Omental fat pad (tissue), 4 donors: ENCODE results near the gene RHBDF2. TPM values are rescaled to one million over a fixed set of nuclear protein-coding genes. Genes with fewer than 3 reads are reported as not detected.

ENCODE experiments used
- ATAC-seq: fragments of 150-250 bp; one replicate; pipeline ENCODE4 v1.9.1; 2016; ENCODE audit warnings: mild to moderate bottlenecking, moderate library complexity; ENCODE audit not compliant: low FRiP score
- DNase-seq: peaks from one replicate; pipeline ENCODE4 v3.0.0-alpha.2; 2019; ENCODE audit warnings: low spot score
- total RNA-seq, 4 donors: library from RNA; depleted of rRNA; stranded (reverse); fragments of >200 nt; gene quantifications; one replicate each; pipeline ENCODE4 v1.1.0, GENCODE V29; 2016
- TF ChIP-seq, protein P1 (sequence below), 3 donors: fragments of 450-650 bp; IDR thresholded peaks; one replicate each; pipeline ENCODE4 v1.5.1; 2016 to 2017; ENCODE audit warnings: antibody characterized with exemption in 3 of 3, mild to moderate bottlenecking in 3 of 3, moderate library complexity in 2 of 3

Gene RHBDF2
- total RNA-seq, 4 donors from 2014 or later = 29.9 to 77.9 (median 56.7) TPM

DNA sequence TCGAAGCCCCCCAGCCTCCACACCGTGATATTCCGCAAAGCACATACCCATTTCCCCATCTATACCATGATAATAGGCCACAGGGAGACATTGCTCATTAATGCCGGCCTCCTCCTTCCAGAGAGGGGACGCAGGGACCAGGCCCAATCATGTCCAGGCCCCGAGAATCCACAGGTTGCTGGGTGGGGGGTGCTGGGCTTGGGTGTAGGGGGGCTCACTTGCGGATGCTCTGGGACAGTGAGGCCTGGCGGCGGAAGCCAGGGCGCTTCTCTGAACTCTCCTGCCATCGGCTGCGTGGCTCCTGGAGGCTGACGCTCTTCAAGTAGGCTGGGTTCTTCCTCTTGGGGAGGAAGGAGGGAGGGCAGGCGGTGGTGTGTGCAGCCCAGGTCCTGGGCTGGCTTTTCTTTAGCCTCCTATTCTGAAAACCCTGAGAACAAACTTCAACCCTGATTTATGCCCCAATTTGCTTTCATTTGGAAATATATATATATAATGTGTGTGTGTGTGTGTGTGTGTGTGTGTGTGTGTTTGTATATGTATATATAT is 21.6 kb downstream of the RHBDF2 start:
- TF ChIP-seq, protein P1, sequence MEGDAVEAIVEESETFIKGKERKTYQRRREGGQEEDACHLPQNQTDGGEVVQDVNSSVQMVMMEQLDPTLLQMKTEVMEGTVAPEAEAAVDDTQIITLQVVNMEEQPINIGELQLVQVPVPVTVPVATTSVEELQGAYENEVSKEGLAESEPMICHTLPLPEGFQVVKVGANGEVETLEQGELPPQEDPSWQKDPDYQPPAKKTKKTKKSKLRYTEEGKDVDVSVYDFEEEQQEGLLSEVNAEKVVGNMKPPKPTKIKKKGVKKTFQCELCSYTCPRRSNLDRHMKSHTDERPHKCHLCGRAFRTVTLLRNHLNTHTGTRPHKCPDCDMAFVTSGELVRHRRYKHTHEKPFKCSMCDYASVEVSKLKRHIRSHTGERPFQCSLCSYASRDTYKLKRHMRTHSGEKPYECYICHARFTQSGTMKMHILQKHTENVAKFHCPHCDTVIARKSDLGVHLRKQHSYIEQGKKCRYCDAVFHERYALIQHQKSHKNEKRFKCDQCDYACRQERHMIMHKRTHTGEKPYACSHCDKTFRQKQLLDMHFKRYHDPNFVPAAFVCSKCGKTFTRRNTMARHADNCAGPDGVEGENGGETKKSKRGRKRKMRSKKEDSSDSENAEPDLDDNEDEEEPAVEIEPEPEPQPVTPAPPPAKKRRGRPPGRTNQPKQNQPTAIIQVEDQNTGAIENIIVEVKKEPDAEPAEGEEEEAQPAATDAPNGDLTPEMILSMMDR (IDR thresholded peaks at IDR 0.05) = no peak
- ATAC-seq = no peak
- no peak for DNase-seq

DNA sequence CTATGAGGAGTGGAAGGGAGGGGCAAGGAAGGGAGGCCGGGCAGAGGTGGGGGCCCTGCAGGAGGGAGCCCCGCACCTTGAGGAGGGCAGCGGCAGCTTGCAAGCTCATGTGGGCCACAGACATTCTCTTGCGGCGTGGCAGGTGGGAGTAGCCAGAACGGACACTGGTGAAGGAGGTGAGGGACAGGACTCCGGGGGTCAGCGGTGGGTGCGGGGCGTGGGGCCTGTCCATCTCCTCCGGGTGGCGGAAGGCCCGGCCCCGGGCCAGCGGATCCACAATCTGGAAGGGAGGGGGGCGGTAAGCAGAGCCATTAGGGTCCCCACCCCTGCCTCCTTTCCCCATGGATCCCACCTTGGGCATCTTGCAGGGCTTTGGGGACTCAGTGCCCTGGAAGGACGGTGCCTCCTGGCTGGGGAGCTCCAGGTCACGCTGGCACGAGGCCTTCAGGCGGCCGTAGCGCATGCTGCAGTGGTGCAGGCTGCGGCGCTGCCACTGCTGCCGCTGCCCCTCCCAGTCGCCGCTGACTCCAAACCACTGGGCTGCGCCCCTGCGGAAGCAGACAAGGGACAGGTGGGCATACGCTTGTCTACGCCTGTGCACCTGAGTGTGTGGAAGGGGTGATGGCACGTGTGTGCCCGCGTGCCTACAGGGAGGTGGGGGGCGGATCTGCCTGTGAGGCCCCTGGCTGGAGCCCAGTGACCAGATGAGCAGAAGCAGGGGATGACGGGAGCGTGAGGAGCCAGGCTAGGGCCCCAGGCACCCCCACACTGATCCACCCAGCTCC is 22.3 kb downstream of the RHBDF2 start:
- ATAC-seq (no peak), DNase-seq (no peak)
- TF ChIP-seq, protein P1 (IDR thresholded peaks at IDR 0.05) = no peak

DNA sequence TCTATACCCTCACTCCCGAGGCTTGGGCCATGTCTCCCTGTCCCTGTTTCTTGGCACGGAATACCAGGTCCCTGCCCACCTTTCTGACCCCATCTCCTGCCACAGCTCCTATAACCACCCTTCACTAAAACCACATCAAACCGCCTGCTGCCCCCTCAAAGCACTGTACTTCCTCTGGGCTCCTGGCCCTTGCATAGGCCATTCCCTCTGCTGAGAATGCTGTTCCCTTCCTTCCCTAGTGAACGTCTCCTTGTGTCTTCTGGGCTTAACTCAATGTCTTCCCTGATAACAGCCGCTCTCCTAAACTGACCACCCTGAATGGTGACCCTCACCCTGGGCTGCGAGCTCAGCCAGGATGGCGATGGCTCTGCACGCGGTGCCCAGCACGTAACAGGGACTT is 23.1 kb downstream of the RHBDF2 start:
- DNase-seq = no peak
- TF ChIP-seq, protein P1 (IDR thresholded peaks at IDR 0.05) = no peak
- ATAC-seq = no peak

DNA sequence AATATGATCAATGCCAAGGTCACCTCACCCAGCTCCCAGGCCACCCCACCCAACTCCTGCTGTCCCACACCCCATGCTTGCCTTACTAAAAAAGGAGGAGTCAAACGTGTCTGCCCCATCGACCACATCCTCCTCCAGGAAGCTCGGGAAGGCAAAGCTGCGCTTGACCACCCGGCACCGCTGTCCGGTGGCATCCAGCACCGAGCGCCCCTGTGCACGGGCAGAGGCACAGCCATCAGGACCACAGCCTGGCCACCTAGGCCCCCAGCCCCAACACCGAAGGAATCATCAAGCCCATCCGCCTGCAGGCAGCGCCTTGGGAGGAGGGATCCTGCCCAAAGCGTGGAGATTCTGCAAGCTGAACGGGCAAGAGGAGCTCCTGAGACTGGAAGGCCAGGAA is 23.6 kb downstream of the RHBDF2 start:
- DNase-seq (no peak), ATAC-seq (no peak)
- TF ChIP-seq, protein P1 (IDR thresholded peaks at IDR 0.05) = no peak

DNA sequence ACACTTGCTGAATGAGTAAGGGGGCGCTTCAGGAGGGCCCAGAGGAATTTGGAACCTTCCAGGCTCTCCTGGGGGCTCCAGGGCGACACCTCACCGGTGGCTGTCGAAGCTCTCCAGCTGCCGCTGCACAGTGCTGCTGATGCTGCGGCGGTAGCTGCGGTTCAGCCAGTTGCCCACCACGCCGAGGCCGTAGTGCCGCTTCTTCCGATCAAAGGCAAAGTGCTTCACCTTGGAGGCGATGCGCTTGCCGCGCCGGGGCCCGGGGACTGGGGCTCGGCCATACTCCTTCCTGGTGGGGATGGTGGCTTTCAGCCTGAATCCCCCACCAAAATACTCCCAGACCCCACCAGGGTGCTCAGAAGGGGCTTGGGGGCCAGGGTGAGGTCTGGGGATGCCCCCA is 24.5 kb downstream of the RHBDF2 start:
- no peak for ATAC-seq
- TF ChIP-seq, protein P1 (IDR thresholded peaks at IDR 0.05) = no peak

DNA sequence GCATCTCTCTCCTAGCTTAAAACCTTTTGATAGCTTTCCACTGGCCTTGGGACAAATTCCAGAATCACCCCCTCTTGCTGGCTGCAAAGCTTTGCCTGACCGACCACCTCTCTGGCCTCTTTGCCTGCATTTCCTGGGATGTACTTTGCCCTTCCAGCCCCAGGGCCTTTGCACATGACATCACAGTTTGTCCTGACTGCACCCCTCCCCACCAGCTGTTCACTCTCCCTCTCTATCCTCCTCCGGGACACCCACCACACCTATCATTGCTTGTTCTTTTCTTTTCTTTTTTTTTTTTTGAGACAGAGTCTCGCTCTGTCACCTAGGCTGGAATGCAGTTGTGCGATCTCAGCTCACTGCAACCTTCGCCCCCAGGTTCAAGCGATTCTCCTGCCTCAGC is 25.9 kb downstream of the RHBDF2 start:
- DNase-seq (no peak), ATAC-seq (no peak)
- TF ChIP-seq, protein P1 (IDR thresholded peaks at IDR 0.05) = no peak

More for the DNA sequence above, 24.5 kb downstream of the RHBDF2 start:
- no peak for DNase-seq

DNA sequence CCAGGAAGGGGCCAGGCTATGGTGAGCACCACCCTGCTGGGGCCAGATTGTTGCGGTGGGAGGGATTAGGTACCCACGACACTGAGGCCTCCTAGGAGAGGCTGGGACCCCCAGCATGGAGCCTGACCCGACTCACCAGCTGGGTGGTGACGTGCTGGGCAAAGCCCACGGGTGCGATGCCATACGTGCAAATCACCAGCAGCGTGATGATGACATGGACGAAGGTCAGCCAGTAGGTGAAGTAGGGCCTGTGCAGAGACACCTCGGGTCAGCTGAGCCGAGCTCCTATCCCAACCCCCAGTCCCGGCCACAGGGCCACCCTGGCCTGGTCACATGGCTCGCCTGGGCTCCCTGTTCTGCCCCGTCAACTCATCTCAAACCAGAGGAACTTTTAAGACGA is 26.3 kb downstream of the RHBDF2 start:
- TF ChIP-seq, protein P1 (IDR thresholded peaks at IDR 0.05) = no peak
- ATAC-seq (no peak), DNase-seq (no peak)
